ENCODE results near the gene TMEM26.

The TMEM26 gene

DNA sequence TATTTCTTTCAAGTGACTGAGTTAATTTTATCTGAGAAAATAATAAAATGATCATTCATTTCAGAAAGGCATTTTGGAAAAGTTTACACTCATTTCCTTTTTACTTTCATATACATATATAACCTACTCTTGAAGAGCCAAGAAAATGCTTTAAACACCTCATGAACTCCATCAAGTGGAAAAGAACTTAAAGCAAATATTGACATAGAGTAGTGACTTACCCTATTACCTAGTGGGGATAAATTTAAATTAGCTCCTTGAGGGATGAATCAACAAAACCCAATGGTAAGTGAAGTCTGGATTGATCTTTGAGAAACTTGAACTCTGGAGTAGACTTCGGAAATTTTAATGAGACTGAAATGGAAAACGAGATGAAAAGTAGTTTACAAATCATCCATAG lies 88.6 kb downstream of the TMEM26 start:
- TF ChIP-seq, protein P1, sequence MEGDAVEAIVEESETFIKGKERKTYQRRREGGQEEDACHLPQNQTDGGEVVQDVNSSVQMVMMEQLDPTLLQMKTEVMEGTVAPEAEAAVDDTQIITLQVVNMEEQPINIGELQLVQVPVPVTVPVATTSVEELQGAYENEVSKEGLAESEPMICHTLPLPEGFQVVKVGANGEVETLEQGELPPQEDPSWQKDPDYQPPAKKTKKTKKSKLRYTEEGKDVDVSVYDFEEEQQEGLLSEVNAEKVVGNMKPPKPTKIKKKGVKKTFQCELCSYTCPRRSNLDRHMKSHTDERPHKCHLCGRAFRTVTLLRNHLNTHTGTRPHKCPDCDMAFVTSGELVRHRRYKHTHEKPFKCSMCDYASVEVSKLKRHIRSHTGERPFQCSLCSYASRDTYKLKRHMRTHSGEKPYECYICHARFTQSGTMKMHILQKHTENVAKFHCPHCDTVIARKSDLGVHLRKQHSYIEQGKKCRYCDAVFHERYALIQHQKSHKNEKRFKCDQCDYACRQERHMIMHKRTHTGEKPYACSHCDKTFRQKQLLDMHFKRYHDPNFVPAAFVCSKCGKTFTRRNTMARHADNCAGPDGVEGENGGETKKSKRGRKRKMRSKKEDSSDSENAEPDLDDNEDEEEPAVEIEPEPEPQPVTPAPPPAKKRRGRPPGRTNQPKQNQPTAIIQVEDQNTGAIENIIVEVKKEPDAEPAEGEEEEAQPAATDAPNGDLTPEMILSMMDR (conservative IDR thresholded peaks at IDR 0.05; ENCODE audit: low read depth, low read length) = no peak
- Histone ChIP-seq H3K9ac (no peak overlapping the region), H3K27ac (no peak overlapping the region), H4K20me1 (ENCODE audit: insufficient read depth) (no peaks in the 10 kb centered on the region), H2AFZ (ENCODE audit: low read depth) (no peak overlapping the region), H3K27me3 (ENCODE audit: insufficient read depth, low read depth) (no peaks in the 10 kb centered on the region), H3K4me1 (ENCODE audit: low read depth, poor library complexity, severe bottlenecking) (no peaks in the 10 kb centered on the region), H3K79me2 (ENCODE audit: insufficient read depth, low read depth) (no peaks in the 10 kb centered on the region), H3K36me3 (ENCODE audit: insufficient read depth) (no peaks in the 10 kb centered on the region), H3K4me2 (no peak overlapping the region), H3K4me3 (IDR thresholded peaks at IDR 0.05; ENCODE audit: insufficient read depth, low read depth, low read length) (no peak overlapping the region)

DNA sequence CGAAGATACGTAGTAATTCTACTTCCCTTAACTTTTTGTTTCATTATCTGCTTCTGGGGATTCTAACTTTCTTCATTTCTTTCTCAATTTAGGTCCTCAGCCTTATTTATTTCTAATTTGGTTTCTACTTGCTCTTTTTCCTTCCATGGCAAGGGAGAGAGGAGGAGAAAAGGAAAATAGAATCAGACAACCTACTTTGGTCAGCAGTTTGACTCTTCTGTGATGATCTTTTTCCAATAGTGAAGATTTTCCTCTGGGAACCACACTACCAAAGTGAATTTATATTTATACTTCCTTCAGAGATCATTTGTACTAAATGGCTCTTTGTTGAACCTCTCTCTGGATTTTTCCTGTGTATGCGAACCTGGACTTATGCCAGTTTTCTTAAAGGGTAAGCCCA lies 90.2 kb downstream of the TMEM26 start:
- Histone ChIP-seq H3K27ac (no peak overlapping the region), H3K4me3 (IDR thresholded peaks at IDR 0.05; ENCODE audit: insufficient read depth, low read depth, low read length) (no peak overlapping the region), H3K79me2 (ENCODE audit: insufficient read depth, low read depth) (no peaks in the 10 kb centered on the region), H4K20me1 (ENCODE audit: insufficient read depth) (no peaks in the 10 kb centered on the region), H3K36me3 (ENCODE audit: insufficient read depth) (no peaks in the 10 kb centered on the region), H3K4me2 (no peak overlapping the region), H3K4me1 (ENCODE audit: low read depth, poor library complexity, severe bottlenecking) (no peaks in the 10 kb centered on the region), H3K27me3 (ENCODE audit: insufficient read depth, low read depth) (no peaks in the 10 kb centered on the region), H2AFZ (ENCODE audit: low read depth) (no peak overlapping the region), H3K9ac (no peak overlapping the region)
- TF ChIP-seq, protein P1 (conservative IDR thresholded peaks at IDR 0.05; ENCODE audit: low read depth, low read length) = no peak

DNA sequence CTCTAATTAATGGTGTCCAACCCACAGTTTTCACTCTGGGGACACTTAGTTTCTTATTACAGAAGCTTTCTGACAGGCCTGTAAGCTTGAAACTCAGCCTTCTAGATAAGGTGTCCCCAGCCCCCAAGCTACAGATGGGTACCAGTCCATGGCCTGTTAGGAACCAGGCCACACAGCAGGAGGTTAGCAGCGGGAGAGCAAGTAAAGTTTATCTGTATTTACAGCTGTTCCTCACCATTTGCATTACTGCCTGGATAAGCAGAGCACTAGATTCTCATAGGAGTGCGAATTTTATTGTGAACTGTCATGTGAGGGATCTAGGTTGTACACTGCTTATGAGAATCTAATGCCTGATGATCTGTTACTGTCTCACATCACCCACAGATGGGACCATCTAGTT lies 93.7 kb downstream of the TMEM26 start:
- Histone ChIP-seq H3K9ac (no peak overlapping the region), H2AFZ (ENCODE audit: low read depth) (no peak overlapping the region), H3K4me2 (no peak overlapping the region), H3K79me2 (ENCODE audit: insufficient read depth, low read depth) (no peaks in the 10 kb centered on the region), H3K27ac (no peak overlapping the region), H3K27me3 (ENCODE audit: insufficient read depth, low read depth) (no peaks in the 10 kb centered on the region), H4K20me1 (ENCODE audit: insufficient read depth) (no peaks in the 10 kb centered on the region), H3K36me3 (ENCODE audit: insufficient read depth) (no peaks in the 10 kb centered on the region), H3K4me3 (IDR thresholded peaks at IDR 0.05; ENCODE audit: insufficient read depth, low read depth, low read length) (no peak overlapping the region), H3K4me1 (ENCODE audit: low read depth, poor library complexity, severe bottlenecking) (no peaks in the 10 kb centered on the region)
- TF ChIP-seq, protein P1 (conservative IDR thresholded peaks at IDR 0.05; ENCODE audit: low read depth, low read length) = no peak

DNA sequence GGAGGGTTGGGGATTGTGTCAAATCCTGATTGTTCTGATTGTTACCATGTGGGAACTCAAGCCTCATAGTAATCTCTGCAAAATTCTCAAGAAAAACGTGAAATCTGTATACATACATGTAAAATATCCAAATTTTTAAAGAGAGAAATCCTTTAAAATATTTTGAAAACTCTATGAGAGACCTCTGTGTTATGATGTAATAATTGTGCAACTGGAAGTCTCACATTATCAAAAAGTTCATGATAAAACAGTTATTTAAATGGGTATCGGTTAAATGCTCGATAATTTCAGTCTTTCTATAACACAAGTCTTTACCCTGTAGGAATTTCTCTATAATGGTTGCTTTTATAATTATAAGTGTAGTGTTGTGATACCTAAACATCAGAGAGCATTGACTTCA lies 95.5 kb downstream of the TMEM26 start:
- H3K27me3 ChIP-seq (ENCODE audit: insufficient read depth, low read depth) = no peaks in the 10 kb centered on the region
- no peaks in the 10 kb centered on the region for H3K79me2 ChIP-seq (ENCODE audit: insufficient read depth, low read depth)
- no peaks in the 10 kb centered on the region for H3K36me3 ChIP-seq (ENCODE audit: insufficient read depth)
- TF ChIP-seq, protein P1 (conservative IDR thresholded peaks at IDR 0.05; ENCODE audit: low read depth, low read length) = no peak
- no peak overlapping the region for H2AFZ ChIP-seq (ENCODE audit: low read depth)
- H3K4me3 ChIP-seq (IDR thresholded peaks at IDR 0.05; ENCODE audit: insufficient read depth, low read depth, low read length) = no peak overlapping the region
- H3K4me2 ChIP-seq = no peak overlapping the region
- H3K4me1 ChIP-seq (ENCODE audit: low read depth, poor library complexity, severe bottlenecking) = no peaks in the 10 kb centered on the region
- no peak overlapping the region for H3K27ac ChIP-seq
- no peak overlapping the region for H3K9ac ChIP-seq
- H4K20me1 ChIP-seq (ENCODE audit: insufficient read depth) = no peaks in the 10 kb centered on the region
